B cell (primary cell): ENCODE data around the gene PDLIM5. TPM values are rescaled to one million over a fixed set of nuclear protein-coding genes. Genes with fewer than 3 reads are reported as not detected.

ENCODE experiments used
- ATAC-seq: fragments of 200-7000 bp; cut with Tn5 transposase; one replicate; pipeline ENCODE4 v1.10.0; 2021; ENCODE audit warnings: low read depth, mild to moderate bottlenecking, moderate number of reproducible peaks, moderate library complexity
- CTCF ChIA-PET: fragments of 350-600 bp; sonication (Branson Sonifier 250); formaldehyde crosslinking; loops from one replicate; lab custom pipeline; 2021; ENCODE audit warnings: antibody characterized with exemption, inconsistent platforms; lab: Charles Lee
- POLR2A ChIA-PET: fragments of 350-600 bp; sonication (Branson Sonifier 250); formaldehyde crosslinking; loops from one replicate; lab custom pipeline; 2021; ENCODE audit warnings: antibody characterized with exemption; lab: Charles Lee
- DNase-seq: peaks from one replicate; pipeline ENCODE4 v3.0.0; 2013
- H2AFZ ChIP-seq: 2 replicates; pipeline ENCODE4 v1.6.1; 2012; ENCODE audit warnings: mild to moderate bottlenecking, low read depth, low read length; ENCODE audit not compliant: insufficient read depth, poor library complexity, severe bottlenecking
- H3K27ac ChIP-seq, 2 donors: 1 replicate in 1 of 2; 2 replicates in 1 of 2; pipeline ENCODE4 v1.5.1; 2012 to 2013; ENCODE audit warnings: low read length in 2 of 2, mild to moderate bottlenecking in 2 of 2, moderate library complexity in 1 of 2
- H3K27me3 ChIP-seq, 4 experiments: fragments of 200-600 bp in 1 of 4; sonication (generic) in 1 of 4; replicated peaks in 1 of 4; 1 replicate in 2 of 4; 2 replicates in 2 of 4; pipeline versions ENCODE4 v1.6.1 to v1.7.0; 2013 to 2016; ENCODE audit warnings: low read length in 3 of 4, mild to moderate bottlenecking in 2 of 4, mixed read lengths in 1 of 4, moderate library complexity in 1 of 4; ENCODE audit not compliant: insufficient read depth in 4 of 4, control insufficient read depth in 3 of 4; ENCODE audit errors: control extremely low read depth in 1 of 4
- H3K36me3 ChIP-seq, 2 experiments: replicated peaks in 1 of 2; 1 replicate in 1 of 2; 2 replicates in 1 of 2; pipeline versions ENCODE4 v1.6.1 to v1.7.1; 2013; ENCODE audit warnings: low read length in 1 of 2; ENCODE audit not compliant: insufficient read depth in 2 of 2, control insufficient read depth in 1 of 2; ENCODE audit errors: control extremely low read depth in 1 of 2, extremely low read depth in 1 of 2
- H3K4me1 ChIP-seq, 2 donors: fragments of 200-600 bp in 1 of 2; sonication (generic) in 1 of 2; 1 replicate in 1 of 2; 2 replicates in 1 of 2; pipeline versions ENCODE4 v1.5.1 to v1.6.1; 2013 to 2017; ENCODE audit warnings: low read length in 2 of 2; ENCODE audit not compliant: control insufficient read depth in 2 of 2, insufficient read depth in 2 of 2
- H3K4me2 ChIP-seq: replicated peaks from 2 replicates; pipeline ENCODE3; 2012; ENCODE audit warnings: mild to moderate bottlenecking, low read depth, low read length; ENCODE audit not compliant: poor library complexity, severe bottlenecking
- H3K4me3 ChIP-seq, 5 experiments: fragments of 200-600 bp in 1 of 5; sonication (generic) in 1 of 5; 1 replicate in 3 of 5; 2 replicates in 2 of 5; pipeline versions ENCODE4 v1.5.1 to v1.7.0; 2011 to 2016; ENCODE audit warnings: low read length in 4 of 5, mild to moderate bottlenecking in 4 of 5, low read depth in 2 of 5, control low read depth in 1 of 5, moderate library complexity in 1 of 5; ENCODE audit not compliant: insufficient read depth in 1 of 5; ENCODE audit errors: control extremely low read depth in 1 of 5, extremely low read depth in 1 of 5
- H3K79me2 ChIP-seq: fragments of 200-600 bp; sonication (generic); one replicate; pipeline ENCODE4 v1.6.0; 2016; ENCODE audit warnings: low read length; ENCODE audit not compliant: control insufficient read depth, insufficient read depth
- H3K9ac ChIP-seq: fragments of 200-600 bp; sonication (generic); 2 replicates; pipeline ENCODE4 v1.6.1; 2017; ENCODE audit warnings: mild to moderate bottlenecking, low read length, moderate library complexity
- H3K9me3 ChIP-seq, 3 donors: one replicate each; pipeline versions ENCODE4 v1.6.1 to v1.7.1; 2013; ENCODE audit warnings: low read length in 2 of 3; ENCODE audit not compliant: control insufficient read depth in 2 of 3, insufficient read depth in 1 of 3; ENCODE audit errors: control extremely low read depth in 1 of 3
- H4K20me1 ChIP-seq: 2 replicates; pipeline ENCODE4 v1.6.0; 2012; ENCODE audit warnings: mild to moderate bottlenecking, low read length; ENCODE audit not compliant: insufficient read depth, control insufficient read depth, poor library complexity, severe bottlenecking
- H3K27ac Mint-ChIP-seq: one replicate; pipeline ENCODE4 v1.8.0; 2021; ENCODE audit warnings: mixed read lengths
- H3K27me3 Mint-ChIP-seq: one replicate; pipeline ENCODE4 v1.8.0; 2021; ENCODE audit warnings: mixed read lengths
- H3K4me1 Mint-ChIP-seq: one replicate; pipeline ENCODE4 v1.8.0; 2021; ENCODE audit warnings: mixed read lengths
- H3K4me3 Mint-ChIP-seq: one replicate; pipeline ENCODE4 v1.8.0; 2021; ENCODE audit warnings: mixed read lengths
- H3K9me3 Mint-ChIP-seq: one replicate; pipeline ENCODE4 v1.8.0; 2022; ENCODE audit warnings: mixed read lengths; ENCODE audit not compliant: insufficient read depth
- CTCF ChIP-seq: fragments of 200-600 bp; IDR thresholded peaks from one replicate; pipeline ENCODE4 v1.8.0; 2022; ENCODE audit warnings: antibody characterized with exemption, mild to moderate bottlenecking
- EZH2 ChIP-seq: IDR thresholded peaks from 2 replicates; pipeline ENCODE4 v1.6.1; 2012; ENCODE audit warnings: borderline replicate concordance, low read depth, mild to moderate bottlenecking, moderate library complexity, low read length; ENCODE audit not compliant: insufficient read depth, poor library complexity, severe bottlenecking
- WGBS: methylation state at CpG from one replicate; pipeline ENCODE4 v1.1.5; 2013; ENCODE audit warnings: missing lambda C conversion rate; ENCODE audit not compliant: insufficient coverage; 5-methylcytosine and 5-hydroxymethylcytosine counted together
- intact Hi-C: fragments of 100-400 bp; cut with micrococcal nuclease; formaldehyde crosslinking; loops from one replicate; pipeline ENCODE4 v1.10.0; 2022
- polyA plus RNA-seq: library from polyadenylated mRNA; depleted of rRNA; stranded (reverse); fragments of >200 nt; gene quantifications from 2 replicates; pipeline ENCODE4 v1.2.3, GENCODE V29; 2012
- total RNA-seq, 2 donors: library from RNA; stranded (reverse); fragments of 120-200 nt in 1 of 2; gene quantifications; 1 replicate in 1 of 2; 2 replicates in 1 of 2; pipeline versions ENCODE4 v1.2.3 to v1.2.4, GENCODE V29; 2013 to 2022

PDLIM5 gene
- total and polyA plus RNA-seq, 2 donors (not counting 1 experiment from before 2014, with no cell fraction given) = 24.0 to 30.2 TPM

GRCh38 chr4:94486372-94486801 lies 34.6 kb downstream of the PDLIM5 start:
- 100% methylated on average over 1 of the region's 2 CpGs for WGBS
- intact Hi-C loops = no loop called here
- POLR2A ChIA-PET = no interaction called here
- Histone ChIP-seq H2AFZ (no peak overlapping the region), H3K27me3 (no peaks in the 10 kb centered on the region), H3K79me2 (no peaks in the 10 kb centered on the region), H3K9ac (no peak overlapping the region), H3K9me3 (no peaks in the 10 kb centered on the region), H4K20me1 (no peaks in the 10 kb centered on the region), H3K27ac (no peak overlapping the region), H3K4me1 (no peaks in the 10 kb centered on the region), H3K4me2 (no peak overlapping the region), H3K4me3 (no peak overlapping the region), H3K36me3 (no peaks in the 10 kb centered on the region)
- Mint-ChIP-seq H3K27ac (no peak overlapping the region), H3K4me1 (peaks cover 3% of the 10 kb centered on the region), H3K27me3 (no peaks in the 10 kb centered on the region), H3K4me3 (no peak overlapping the region), H3K9me3 (no peaks in the 10 kb centered on the region)
- TF ChIP-seq CTCF (no peak), EZH2 (no peak)
- CTCF ChIA-PET = no interaction called here
- DNase-seq = no peak
- ATAC-seq = no peak

DNA sequence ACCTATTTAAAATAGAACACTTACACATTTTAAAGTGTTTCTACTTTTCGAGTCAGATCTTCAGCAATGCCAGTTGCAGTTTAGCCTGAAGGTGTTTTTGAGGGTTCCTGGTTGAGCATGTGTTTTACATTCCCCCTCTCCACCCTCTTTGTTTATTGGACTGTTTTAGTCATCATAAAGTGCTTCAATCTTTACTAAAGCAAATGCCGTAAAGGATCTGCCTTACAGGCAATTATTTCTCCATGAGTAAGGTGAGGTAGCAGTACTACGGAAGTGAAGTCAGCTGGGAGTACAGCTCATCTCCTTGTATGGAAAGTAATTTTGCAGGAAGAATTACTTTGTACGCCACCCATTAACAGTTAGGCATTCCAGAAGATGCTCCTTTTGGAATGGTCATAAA lies 36.9 kb downstream of the PDLIM5 start:
- TF ChIP-seq CTCF (no peak), EZH2 (no peak)
- CTCF ChIA-PET = no interaction called here
- Histone ChIP-seq H3K4me3 (no peak overlapping the region), H3K4me1 (no peaks in the 10 kb centered on the region), H3K9ac (no peak overlapping the region), H3K27me3 (no peaks in the 10 kb centered on the region), H3K27ac (no peak overlapping the region), H4K20me1 (no peaks in the 10 kb centered on the region), H3K4me2 (no peak overlapping the region), H3K36me3 (no peaks in the 10 kb centered on the region), H3K79me2 (no peaks in the 10 kb centered on the region), H2AFZ (no peak overlapping the region), H3K9me3 (no peaks in the 10 kb centered on the region)
- DNase-seq = no peak
- Mint-ChIP-seq H3K27me3 (no peaks in the 10 kb centered on the region), H3K27ac (no peak overlapping the region), H3K4me1 (peaks cover 3% of the 10 kb centered on the region), H3K4me3 (no peak overlapping the region), H3K9me3 (no peaks in the 10 kb centered on the region)
- POLR2A ChIA-PET = no interaction called here
- intact Hi-C loops = no loop called here
- WGBS = 90% methylated on average over 1 of the region's 4 CpGs
- ATAC-seq = no peak
